CD4-positive, alpha-beta T cell treated with Interferon gamma for 1 hour (primary cell): ENCODE measurements around the gene ITGB2.
A peak's percentile ranks its signal among the peaks of the same experiment; 100 is the strongest.

Source experiments
- DNase-seq: peaks from one replicate; pipeline ENCODE4 v3.0.0-alpha.2; 2020

The ITGB2 gene

DNA sequence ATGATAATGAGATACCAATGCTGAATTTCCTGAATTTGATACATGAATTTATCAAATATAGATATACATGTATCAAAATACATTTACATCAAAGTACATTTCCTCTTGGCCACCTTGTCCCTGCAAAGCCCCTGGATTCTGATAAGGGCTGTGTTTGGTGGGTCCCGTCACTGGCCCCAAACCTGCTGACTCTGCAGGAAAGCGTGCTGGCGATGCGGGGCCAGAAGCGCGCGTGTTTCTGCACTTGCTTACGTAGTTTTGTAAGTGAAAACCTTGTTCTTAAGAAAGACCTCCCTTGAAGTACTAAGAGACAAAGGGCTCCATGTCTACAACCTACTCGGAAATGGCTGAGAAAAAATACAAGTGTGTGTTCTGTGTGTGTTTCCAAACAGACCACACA is 11.0 kb downstream of the ITGB2 start:
- no peak for DNase-seq

DNA sequence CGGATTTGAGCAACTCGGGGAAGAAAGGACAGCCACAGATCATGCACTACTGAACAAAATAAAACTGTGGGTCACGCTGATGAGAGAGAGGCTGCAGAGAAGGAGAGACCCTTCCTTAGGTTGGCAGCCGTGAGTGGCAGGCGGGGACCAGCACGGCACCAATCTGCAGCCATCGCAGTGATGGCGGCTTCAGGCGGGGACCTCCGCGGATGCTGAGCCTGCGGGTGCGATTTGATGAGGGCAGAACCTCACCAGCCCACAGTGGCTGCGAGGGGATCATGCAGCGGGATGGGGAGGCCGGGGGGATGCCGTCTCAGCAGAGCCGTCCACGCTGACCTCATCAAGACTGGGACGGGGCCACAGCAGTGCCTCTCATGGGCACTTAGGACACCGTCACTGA is 11.8 kb downstream of the ITGB2 start:
- no peak for DNase-seq

DNA sequence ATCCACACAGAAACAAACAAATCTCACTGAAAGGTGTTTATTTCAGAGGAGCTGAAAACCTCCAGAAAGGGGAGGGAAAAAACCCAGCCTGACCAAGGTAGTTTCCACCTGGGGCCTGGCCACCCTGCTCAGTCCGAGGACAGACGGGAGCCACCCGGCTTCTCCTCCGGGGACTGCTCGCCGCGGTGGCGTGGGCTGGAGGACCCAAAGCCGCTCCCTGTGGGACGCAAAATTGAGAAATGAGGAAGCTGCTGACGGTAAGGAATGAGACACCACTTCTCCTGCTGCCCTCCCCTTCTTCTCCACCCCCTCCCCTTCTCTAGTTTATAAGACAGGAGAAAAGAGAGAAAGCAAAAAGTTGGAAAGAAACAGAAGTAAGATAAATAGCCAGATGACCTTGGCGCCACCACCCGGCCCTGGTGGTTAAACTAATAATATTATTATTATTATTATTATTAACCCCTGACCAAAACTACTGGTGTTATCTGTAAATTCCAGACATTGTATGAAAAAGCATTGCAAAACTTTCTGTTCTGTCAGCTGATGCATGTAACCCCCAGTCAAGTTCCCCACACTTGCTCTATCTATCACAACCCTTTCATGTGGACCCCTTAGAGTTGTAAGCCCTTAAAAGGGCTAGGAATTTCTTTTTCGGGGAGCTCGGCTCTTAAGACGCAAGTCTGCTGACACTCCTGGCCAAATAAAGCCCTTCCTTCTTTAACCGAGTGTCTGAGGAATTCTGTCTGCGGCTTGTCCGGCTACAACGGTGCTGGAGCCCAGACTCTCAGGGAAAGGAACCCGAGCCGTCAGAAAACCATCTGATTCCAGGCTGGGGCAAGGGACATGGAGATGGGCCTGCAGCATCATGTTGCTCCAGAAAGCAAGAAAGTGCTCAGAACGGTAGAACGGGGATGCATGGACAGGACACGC is 12.5 kb downstream of the ITGB2 start:
- DNase-seq, result peak; percentile 50

DNA sequence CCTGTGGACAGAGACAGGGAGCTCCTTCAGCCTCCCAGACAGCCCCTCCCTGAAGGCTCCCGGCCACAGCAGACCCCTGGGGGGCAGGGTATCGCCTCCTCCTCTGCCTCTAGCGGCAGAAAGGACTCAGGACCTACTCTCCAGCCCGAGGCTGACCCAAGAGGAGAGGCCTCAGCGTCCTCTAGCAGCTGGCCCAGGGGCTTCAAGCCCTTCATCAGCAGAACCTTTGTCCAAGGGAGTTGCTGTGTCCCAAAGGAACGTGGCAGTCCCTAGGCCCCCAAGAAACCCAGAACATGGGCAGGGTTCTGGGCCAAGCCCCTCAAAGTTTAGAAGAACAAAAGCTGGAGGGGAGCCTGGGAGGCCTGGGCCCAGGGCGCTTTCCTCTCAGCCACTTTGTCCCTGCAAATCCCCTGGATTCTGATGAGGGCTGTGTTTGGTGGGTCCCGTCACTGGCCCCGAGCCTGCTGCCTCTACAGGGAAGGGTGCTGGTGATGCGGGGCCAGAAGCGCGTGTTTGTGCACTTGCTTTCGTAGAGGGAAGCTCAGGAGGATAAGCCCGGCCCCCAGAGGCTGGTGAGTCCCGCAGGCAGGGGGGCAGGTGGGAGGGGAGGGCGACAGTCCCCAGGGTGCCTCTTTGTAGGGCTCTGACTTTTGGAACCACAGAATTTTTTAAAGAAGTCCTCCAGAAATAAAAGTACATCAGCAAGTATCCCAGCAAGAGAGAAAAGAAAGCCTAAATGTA is 13.3 kb downstream of the ITGB2 start:
- no peak for DNase-seq

DNA sequence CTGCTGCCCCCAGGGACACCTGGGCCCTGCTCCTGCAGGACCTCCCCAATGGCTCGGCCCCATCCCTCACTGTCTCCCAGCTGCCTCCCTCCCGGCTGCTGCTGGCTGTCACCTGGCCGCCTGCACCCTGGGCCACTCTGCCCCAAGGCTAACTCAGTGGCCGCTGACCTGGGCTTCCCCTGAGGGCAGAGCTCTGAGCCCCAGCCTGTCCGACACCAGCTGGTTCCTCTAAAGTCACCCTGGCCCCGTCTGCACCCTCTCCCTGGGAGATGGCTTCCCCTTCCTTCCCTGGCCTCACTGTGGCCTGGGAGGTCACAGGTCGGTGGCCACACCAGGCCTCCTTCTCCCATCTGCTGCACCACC is 15.0 kb downstream of the ITGB2 start:
- peak; percentile 20 for DNase-seq

DNA sequence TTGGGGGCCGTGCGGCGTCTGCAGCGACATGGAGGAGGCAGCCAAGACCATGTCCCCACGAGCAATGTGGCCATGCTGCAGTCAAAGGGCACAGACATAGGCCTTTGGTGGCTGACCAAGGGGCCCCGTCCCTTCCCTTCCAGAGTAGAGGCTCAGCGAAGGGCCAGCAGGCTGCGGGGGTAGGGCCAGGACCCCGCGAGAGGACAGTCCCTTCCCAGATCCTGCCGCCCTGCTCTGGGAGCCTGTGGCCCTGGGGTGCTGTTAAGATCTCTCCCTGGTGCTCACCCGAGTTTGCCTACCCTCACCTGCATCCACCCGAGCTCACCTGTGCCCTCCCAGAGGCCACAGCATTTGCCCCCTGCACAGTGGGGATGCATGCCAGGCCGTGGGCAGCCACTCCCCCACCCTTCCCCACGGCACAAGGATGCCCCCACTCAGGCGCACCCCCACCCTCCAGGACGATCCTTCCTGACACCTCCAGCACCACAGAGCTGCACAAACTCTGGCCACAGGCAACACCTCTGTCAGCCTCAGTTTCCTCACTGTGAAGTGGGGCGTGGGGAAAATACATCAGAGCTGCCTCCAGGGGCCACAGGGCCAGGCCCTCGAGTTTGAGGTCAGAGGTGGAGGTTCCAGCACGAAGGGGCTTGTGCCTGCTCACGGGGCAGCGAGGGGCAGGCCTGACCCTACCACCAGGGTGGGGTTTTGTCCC is 15.5 kb downstream of the ITGB2 start:
- no peak for DNase-seq

DNA sequence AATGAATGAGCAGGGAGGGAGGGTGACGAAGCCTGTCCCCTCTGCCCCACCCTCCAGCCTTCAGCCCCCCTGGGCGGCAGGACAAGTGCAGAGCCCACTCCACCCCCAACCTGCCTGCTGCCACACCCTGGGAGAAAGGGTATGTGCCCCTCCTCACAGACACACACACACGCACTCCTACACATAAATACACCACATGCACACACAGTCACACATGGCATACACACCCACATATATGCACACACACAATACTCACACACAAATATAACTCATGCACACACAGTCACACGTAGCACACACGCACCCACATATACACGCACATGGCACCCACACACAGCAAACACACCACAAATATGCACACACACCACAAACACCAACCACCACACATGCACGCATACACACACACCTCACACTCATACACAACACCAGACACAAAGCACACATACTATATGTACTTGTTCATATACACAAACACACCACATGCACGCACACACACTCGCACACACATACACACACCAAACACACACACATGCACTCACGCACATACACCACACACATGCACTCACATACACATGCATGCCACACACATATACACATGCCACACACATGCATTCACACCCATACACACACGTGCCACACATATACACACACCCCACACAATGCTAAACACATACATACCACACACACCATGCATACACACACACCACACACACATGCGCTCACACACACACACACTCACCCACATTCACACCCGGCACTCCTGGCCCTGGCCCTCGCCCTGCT is 16.4 kb downstream of the ITGB2 start:
- no peak for DNase-seq

DNA sequence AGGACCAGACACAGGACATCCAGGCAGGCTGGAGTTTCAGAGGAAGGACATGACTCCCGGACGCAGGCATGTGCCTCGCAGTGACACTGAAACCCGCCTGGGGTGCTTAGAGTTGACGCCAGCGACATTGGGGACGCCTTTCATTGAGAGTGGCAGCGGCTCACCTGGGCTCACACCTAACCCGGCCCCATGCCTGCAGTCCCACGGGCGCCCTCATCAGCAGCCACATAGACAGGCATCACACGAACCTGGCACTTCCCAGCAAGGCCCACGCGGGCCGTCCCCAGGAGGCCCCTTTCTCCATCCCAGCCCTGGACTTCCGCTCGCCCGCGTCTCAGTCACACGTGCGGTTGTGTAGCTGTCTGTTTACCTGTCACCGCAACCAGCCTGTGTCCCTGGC is 17.0 kb downstream of the ITGB2 start:
- DNase-seq, result no peak

DNA sequence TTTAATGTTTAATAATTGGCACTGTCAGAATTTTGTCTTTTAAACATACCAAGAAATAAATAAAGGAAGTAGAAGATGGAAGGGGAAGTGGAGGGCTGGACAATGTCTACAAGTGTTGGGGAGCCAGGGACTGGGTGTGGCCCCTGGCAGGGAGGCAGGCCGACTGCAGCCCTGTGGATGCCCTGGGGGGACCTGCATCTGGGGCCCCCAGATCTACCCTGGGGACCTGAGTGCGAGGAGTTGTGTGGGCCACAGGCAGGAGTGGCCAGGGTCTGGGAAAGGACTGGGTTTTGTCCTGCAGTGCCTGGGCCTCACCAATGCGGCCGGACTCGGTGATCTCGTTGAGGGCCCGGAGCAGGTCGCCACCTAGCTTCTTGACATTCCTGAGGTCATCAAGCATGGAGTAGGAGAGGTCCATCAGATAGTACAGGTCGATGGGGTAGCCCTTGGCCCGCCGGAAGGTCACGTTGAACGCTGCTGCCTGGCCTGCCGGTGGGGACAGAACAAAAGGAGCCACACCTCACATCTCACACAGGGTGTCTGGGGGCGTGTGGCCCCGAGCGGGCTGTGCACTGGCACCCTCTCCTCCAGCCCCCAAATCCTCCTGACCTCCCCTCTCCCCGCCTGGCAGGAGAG is 17.5 kb downstream of the ITGB2 start:
- DNase-seq, result no peak

DNA sequence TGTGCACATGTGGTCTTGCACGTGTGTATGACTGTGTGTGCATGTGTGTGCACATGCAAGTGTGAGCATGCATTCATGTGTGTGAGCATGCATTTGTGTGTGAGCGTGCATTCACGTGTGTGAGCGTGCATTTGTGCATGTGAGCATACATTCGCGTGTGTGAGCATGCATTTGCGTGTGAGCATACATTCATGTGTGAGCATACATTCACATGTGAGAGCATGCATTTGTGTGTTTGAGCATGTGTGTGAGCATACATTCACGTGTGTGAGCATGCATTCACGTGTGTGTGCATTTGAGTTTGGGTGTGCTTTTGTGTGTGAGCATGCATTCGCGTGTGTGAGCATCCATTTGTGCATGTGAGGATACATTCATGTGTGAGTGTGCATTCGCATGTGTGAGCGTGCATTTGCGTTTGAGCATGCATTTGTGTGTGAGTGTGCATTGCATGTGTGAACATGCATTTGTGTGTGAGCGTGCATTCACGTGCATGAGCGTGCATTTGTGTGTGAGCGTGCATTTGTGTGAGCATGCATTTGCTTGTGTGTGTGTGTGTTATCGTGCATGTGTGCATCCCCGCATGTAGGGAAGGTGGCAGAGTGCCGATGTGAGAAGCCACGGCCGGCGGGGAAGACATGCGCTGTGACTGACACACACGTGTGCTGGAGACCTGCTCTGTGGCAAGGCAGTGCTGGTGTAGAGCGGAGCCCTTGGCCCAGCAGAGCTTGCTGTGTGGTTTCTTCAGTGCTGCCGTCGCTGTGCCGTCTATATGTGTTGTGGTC is 18.2 kb downstream of the ITGB2 start:
- no peak for DNase-seq

DNA sequence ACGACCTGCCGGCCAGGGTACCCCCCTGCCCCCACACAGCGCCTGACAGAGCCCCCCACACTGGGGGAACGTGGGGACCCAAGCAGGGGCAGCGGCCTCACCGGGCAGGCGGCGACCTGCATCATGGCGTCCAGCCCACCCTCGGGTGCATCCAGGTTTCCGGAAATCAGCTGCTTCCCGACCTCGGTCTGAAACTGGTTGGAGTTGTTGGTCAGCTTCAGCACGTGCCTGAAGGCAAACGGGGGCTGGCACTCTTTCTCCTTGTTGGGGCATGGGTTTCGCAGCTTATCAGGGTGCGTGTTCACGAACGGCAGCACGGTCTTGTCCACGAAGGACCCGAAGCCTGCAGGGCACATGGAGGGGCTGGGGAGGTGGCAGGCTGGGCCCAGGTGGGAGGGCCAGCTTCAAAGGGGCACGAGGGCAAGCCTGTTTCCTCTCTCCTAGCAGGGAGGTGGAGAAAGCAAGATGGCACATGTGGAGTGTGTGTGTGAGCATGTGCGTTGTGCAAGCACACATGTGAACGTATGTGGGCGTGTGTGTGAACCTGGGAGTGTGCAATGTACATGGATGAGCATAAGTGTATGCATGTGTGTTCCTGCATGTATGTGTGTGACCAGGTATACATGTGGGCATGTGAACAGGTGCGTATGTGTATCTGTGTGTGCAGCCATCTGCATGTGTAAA is 19.2 kb downstream of the ITGB2 start:
- no peak for DNase-seq

DNA sequence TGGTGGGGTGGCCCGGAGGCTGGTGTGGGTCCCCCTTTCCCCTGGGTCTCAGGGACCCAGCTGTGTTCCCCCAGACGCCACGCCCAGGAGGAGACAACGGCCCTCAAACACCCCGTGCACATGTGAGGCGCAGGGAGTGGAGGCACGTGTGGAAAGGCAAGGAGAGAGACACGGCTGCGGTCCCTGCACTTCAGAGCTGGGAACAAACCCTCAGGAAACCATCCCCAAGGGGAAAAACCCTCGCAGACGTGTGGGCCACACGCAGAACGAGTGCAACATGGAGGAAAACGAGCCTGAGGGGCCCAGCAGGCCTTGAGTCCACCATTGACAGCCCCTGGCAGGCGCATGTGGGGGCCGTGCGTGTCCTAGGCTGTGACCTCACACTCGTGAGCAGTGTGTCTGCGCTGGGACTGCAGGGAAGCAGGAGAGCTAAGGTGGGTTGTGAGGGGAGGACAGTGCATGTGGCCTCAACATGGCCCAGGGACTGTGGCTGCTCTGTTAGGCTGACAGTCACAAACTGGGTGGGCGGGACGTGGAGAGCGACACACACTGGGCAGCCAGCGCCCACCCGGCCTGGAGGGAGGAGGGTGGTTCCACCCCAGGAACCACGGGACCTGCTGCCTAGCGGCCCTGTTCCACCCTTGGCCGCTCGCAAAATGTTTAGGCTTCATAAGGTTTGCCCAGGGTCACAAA is 20.0 kb downstream of the ITGB2 start:
- no peak for DNase-seq

DNA sequence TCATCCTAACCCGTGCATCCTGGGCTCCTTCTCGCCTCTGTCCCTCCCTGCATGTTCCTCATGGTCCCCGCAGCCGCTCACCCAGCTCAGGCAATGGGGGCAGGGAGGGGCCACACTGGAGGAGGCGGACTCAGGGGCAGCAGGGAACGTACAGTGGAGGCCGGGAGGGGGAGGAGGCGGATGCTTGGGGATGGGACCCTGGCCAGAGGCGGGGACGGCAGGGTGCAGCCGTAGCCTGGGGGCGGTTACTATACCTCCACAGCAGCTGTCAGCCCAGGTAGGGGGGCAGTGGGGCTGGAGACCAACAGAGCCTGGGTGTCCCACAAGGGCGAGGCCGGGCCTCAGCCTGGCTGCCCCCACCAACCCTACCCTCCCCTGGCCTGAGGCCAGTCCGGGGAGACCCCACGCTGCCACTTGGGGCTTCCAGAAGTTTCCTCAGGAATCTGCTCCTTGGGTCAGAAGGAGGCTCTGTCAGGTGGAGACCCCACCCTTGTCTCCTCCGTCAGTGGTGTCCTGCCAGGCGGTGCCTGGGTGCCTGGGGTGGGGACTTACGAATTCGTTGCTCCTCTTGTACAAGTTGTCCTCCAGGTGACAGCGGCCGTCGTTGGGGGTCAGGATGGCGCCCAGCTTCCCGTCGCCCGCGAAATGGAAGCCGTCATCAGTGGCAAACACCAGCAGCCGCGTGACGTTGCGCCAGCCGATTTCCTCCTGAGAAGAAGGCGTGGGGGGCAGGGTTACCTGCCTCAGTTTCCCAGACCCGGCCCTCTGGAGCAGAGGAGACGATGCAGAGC is 20.7 kb downstream of the ITGB2 start:
- no peak for DNase-seq

DNA sequence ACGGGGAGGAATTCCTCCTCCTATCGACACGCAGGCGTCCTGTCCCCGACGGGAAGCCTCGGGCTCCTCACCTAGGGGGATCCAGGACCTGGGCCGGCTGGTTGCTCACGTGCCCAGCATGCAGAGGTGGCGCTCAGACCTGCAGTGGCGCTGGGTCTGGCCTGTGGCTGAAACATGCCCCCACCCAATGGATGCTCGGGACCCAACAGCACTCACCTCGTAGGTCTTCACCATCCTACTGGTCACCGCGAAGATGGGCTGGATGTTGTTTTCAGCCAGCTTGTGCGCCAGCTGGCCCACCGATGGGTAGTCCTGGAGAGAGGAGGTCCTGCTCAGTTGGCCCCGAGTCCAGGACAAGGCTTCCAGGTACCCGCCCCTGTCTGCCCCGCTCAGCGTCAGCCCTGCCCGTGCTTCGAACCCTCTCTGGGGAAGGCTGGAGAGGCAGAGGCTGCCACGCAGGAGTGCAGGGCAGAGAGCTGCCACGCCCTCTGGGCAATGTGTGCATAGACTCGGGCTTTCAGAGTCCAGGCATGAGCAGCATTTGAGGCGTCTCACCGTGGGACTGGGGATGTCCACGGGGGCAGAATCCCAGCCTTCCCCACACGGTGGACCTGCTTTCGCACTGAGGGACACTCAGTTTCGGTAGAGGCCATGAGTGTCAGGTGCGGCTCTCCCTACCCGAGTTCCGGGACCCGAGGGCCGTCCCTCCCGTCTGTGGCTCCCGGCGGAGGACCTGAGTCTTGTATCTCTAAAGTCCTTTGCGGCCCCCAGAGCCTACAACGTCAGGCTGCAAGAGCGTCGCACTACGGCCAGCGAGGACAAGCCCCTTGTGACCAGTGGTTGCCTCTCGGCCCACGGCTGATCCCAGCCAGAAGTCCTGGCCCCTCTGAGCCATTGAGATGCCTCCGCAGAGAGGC is 21.6 kb downstream of the ITGB2 start:
- no peak for DNase-seq

DNA sequence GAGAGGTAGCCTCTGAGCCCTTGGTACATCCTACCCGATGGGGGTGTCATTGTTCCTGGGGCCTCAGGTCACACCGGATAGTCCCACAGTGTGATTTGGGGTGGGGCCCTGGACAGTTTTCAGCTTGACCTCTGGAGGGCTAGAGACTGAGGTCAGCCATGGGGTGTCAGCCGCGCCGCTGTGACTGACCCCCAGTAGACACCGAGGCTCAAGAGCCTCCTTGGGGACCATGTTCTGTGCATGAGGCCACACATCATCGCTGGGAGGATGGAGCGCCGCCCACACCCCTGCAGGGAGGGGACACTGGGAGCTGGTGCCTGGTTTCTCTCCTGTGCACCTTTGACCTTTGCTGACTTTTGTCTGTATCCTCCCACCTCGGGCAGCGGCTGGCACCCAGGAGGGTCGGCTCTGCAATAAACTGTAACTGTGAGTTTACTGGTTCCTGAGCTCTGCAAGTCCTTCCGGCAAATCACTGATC is 22.6 kb downstream of the ITGB2 start:
- no peak for DNase-seq

DNA sequence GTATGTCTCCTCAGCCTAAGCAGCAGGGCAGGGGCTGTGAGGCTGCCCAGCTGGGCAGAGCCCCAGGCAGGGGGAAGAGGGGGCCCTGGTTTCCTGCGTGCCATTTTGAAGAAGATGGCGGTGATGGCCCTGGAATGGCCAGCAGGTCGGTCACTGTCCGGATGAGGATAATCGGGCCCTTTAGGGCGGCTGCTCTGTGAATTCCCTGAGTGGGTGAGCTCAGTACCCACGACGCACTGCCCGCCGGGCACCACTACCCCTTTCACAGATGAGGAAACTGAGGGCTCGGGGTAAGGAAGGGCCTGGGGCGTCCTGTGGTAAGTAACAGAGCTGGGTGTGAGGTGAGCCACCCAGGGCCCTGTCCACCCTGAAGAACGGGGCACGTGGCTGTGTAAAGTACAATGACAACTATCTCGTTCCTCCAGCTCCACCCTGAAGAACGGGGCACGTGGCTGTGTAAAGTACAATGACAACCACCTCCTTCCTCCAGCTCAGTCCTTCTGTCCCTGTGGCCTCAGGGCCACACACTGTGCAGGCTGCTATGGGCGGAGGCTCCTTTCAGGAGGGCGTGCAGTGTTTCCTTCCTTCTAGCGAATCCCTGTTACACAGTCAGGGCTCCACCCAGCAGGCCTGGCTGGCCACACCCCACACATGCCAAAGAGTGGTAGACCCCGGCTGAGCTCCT is 23.2 kb downstream of the ITGB2 start:
- DNase-seq, result peak; percentile 52

DNA sequence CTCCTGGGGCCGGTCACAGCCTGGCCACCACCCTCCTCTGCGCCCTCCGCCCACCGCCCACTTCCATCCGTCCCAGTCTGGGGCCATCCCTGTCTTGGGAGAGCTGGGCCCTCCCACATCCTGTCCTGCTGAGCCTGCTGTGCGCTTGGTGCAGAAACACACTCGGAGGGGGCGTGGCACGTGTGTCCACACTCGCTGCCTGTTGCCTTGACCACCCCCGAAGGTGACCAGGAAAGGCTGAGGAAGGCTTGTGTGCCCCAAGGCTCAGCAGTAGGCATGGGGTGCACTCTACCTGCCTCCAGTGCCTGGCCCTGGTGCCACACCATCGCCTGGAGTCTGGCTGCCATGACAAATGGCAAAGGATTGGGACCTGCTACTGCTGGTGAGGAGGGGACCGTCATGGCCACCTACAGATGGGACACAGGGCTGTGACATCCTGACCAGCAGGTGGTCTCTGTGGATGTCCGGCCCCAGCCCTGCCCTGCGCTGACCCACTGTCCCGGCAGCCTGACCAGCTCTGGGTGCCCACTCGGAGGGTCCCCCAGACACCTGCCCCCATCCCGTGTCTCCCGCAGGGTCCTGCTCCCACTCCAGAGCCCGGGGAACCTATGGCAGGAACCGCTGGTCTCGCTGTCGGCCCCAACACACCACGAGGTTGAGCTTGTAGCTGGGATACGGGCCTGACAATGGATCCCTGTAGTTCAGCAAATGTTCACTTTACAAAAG is 24.0 kb downstream of the ITGB2 start:
- no peak for DNase-seq
